CD4-positive, alpha-beta T cell treated with Interleukin-12 subunit alpha and Interleukin-12 subunit beta, for 1 hour (primary cell): ENCODE measurements around the gene PRXL2C.
"Not testable (repeated sequence)": the region's sequence is repeated elsewhere in the genome, so short reads cannot be mapped to it uniquely, and the experiment has no call there.

Source experiments
- DNase-seq: peaks from one replicate; pipeline ENCODE4 v3.0.0-alpha.2; 2020

The PRXL2C gene, protein sequence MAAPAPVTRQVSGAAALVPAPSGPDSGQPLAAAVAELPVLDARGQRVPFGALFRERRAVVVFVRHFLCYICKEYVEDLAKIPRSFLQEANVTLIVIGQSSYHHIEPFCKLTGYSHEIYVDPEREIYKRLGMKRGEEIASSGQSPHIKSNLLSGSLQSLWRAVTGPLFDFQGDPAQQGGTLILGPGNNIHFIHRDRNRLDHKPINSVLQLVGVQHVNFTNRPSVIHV

DNA sequence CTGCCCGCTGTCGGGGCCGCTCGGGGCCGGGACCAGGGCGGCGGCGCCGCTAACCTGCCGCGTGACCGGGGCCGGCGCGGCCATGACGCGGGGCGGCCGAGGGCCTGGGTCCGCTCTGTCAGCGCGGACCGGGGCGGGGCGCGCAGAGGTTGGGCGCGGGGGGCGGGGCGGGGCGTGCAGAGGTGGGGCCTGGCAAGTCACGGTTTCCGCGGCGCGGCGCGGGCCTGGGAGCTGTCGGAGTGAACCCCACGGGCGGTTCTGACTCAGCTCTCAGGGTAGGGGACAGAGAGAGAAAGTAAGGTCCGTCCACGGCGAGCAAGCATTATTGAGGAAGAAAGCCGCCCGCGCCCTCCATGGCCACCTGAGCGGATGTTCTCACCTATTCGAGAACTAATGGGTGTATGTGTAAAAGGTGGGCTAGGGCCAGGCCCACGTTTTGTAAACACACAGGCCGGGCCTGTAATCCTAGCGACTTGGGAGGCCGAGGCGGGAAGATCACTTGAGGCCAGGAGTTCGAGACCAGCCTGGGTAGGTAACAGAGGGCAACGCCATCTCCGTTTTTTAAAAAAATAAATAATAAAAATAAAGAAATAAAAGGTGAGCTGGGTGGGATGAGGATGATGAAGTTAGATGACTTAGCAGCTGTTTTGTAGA is at the start of gene PRXL2C:
PRXL2C (minus strand) TSS at position 120 of the 654 bp plus-strand sequence; CDS start at position 84, 36 bp downstream.
- peak; percentile 85 for DNase-seq

DNA sequence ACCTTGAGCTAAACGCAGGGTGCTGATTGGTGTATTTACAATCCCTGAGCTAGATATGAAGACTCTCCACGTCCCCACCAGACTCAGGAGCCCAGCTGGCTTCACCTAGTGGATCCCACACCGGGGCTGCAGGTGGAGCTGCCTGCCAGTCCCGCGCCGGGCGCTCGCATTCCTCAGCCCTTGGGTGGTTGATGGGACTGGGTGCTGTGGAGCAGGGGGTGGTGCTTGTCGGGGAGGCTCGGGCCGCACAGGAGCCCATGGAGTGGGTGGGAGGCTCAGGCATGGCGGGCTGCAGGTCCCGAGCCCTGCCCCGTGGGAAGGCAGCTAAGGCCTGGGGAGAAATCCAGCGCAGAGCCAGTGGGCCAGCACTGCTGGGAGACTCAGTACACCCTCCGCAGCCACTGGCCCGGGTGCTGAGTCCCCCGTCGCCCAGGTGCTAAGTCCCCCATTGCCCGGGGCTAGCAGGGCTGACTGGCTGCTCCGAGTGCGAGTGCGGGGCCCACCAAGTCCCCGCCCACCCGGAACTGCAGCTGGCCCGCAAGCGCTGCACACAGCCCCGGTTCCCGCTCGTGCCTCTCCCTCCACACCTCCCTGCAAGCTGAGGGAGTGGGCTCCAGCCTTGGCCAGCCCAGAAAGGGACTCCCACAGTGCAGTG is 45.7 kb upstream of the PRXL2C start:
- not testable (repeated sequence) for DNase-seq

DNA sequence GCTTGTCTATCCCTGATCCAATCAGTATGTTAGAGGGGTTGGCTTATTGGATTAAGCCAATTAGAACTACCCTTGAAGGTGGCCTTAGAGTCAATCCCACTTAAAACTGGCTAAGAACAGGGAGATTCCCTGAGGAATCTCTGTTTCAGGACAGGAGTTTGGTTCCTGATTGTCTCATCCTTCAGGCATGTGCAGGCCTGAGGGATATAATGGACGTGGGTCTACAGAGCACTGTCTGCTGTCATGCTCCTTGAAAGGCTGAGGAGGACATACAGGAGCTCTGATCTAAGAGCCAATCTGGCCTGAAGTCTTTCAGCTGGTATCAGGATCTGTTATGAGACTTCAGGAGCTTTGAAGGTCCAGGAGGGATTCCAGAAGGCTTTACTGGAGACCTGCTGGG is 36.2 kb upstream of the PRXL2C start:
- DNase-seq, result no peak

DNA sequence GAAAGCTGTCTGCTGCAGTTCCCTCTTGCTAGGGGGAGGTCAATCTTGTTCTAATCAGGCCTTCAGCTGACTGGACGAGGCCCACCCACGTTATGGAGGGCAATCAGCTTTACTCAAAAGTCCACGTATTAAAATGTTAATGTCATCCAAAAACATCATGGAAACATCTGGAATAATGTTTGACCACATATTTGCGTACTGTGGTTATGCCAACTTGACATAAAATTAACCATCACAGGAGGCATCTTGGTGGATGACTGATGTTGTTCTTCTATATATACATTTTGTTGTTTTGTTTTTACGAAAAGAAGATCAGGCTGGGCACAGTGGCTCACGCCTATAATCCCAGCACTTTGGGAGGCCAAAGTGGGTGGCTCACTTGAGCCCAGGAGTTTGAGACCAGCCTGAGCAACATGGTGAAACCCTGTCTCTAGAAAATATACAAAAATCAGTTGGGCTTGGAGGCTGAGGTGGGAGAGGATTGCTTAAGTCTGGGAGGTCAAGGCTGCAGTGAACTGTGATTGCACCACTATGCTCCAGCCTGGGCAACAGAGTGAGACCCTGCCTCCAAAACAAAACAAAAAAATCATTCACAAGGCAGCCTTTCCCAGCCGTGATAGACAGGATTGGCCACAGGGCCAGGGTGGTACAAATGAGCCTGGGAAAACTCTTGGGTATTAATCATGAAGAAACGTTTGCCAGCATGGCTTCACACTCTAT is 33.8 kb upstream of the PRXL2C start:
- DNase-seq, result no peak

DNA sequence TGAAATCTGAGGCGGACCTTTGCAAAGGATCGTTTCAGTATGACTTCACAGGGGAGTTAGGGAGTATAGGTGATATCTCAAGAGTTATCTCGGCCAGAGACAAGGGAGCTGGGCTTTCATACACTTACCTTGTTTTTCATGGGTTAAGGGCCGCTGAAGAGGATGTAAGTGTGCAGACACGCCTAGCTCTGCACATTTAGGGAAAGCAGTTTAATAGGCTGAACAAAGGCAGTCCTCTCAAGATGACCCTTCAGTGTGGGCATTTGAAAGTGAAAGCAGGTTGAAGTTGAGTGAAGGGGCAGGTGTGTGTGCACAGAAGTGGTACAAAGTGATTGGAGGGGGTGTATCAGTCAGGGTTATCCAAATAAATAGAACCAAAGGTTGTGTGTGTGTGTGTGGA is 33.1 kb upstream of the PRXL2C start:
- DNase-seq, result no peak

DNA sequence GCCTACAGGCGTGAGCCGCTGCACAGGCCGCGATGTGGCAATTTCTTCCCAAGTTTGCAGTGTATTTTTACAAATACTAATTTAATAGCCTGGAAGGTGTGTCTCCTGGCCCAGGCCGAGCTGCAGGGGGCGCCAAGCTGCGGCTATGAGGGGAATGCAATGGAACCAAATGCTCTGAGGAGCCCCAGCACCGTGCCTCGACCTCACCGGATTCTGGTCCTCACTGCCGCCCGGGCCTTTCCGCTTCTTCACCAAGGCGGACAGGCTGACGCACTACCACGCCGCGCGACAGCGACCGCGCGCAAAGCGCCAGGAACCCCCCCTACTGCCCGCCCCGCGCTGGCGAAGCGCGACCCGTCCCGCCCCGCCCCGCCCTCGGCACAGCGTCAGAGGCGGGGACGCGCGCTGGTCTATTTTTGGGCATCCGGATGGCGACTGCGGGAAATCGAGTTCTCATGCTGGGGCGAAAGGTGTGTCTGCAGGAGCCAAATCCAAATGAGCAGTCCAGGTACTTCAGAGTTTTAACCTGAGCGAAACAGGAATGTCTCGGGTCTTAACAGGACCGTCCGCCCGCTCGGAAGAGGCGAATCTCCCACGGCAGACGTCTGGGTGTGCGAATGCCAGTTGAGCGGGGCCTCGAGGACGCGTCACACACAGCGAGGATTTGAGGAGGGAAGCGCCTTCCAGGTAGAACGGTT is 31.7 kb upstream of the PRXL2C start:
- DNase-seq, result peak; percentile 82

DNA sequence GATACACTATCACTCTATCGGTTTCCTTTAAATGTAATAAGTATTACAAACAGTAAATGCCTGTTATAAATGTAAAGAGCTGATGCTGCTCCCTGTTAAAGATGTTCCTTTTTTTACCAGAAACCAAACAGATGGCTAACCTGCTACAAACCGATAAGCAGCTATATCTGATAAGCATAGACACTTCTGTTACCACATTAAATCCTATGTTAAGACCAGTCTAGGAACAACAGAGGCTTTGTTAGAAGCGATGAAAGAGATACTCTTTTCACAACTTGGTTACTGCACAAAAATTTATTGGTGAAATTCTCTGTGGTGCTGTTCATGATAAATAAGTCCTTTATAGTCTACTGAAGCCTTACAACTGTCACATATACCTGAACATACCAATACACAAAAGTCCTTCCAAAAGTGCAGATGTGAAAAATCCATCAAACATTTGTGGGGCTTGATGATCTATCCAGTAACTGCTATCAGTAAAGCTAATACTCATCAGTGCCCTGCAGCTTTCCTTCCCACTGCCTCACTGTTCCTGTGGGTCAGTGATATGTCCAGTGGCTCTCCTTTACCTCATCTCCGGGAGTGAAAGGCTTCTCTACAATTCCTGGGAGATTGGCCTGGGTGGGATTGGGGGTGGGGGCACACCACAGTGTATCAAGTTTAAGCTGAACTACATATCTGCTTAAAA is 25.8 kb upstream of the PRXL2C start:
- DNase-seq, result no peak

DNA sequence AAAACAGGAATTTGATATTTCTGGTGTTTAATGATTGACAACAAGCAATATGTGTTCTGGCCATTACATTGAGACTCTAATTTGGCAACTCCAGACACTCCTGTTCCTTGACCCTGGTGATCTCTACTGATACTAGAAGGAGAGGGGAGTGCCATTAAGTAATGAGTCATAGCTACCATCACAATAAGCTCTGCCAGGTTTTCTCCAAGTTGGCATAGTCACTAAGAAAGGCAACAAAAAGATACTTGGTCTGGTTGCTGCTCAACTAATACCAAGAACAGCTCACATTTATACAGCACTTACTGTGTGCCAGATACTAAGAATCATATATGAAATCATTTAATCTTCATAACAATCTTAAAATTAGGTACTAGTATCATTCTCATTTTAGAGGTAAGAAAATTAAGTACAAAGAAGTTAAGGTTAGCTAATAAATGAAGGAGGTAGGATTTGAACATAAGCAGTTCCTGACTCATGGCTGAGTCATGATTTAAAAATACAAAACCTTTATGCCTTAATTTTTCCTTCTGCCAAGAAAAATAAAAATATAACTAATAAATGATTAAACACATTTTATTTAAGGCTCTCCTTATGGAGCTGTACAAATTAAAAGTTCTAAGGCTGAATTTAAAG is 19.9 kb upstream of the PRXL2C start:
- DNase-seq, result no peak

DNA sequence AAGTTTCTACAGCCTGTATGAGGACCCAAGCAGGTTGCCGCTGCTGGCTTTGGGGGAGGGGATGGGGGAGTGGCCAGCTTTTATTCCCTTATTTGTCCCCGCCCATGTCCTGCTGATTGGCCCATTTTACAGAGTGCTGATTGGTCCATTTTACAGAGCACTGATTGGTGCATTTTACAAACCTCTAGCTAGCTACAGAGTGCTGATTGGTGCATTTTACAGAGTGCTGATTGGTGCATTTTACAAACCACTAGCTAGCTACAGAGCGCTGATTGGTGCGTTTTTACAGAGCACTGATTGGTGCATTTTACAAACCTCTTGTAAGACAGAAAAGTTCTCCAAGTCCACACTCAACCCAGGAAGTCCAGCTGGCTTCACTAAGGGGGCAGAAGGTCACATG is 18.7 kb upstream of the PRXL2C start:
- not testable (repeated sequence) for DNase-seq

DNA sequence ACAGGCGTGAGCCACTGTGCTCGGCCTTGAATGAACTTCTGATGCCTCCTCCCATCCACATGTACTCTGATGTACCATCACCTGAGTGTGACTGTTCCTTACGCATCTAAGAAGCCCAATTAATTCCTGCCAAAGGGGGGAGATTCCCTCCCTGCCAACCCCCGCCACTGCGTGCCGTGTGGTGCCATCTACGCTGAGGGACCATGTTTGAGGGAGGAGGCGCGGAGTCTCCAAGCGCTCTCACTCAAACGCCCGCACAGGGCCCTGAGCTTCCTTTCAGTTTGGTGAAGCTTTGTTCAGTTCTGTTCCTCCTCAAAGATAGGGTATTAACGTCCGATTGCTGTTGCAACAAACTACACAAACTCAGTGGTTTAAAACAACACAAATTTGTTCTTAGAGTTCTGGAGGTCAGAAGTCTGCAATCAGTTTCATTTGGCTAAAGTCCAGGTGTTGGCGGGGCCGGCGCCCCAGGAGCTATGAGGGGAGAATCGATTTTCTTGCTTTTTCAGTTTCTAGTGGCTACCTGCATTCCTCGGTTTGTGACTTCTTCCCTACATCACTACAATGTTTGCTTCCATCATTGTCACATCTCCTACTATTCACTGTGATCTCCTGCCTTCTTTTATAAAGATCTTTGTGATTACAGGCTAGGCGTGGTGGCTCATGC is 13.9 kb upstream of the PRXL2C start:
- no peak for DNase-seq

DNA sequence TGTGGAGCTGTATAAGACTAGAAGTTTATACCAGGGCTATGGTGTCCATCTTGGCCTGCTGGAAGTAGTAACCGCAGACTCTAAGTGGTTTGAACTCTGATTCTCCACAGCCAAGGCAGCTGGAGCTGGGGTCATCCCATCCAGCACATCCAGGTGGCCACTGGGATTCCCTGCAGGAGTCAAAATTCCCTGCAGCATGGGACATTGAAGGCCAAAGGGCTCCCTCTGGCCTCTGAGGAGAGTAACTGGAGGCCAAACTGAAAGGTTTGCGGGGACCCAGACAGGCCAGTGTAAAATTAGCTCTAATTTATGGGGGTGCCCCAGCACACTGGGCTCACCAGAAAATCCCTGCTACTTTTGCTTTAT is 12.2 kb upstream of the PRXL2C start:
- DNase-seq, result no peak

DNA sequence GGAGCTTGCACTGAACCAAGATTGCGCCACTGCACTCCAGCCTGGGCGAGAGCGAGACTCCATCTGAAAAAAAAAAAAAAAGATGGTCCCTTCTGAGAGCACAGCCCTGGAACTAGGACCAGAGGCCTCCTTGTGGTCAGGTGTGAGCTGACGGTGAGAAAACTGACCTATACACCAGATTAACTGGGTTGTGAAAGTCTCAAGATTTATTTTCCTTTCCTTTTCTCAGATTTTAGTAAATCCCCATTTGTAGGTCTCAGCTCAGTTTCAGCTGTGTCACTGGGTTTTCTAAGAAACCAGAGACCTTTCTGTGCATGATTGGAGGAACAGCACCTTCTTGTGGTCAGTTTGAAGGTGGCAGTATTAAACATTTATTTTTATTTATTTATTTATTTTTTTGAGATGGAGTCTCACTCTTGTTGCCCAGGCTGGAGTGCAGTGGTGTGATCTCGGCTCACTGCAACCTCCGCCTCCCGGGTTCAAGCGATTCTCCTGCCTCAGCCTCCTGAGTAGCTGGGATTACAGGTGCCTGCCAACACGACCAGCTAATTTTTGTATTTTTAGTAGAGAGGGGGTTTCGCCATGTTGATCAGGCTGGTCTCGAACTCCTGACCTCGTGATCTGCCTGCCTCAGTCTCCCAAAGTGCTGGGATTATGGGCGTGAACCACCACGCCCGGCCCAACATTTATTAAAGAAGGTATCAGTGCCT is 11.7 kb upstream of the PRXL2C start:
- DNase-seq, result peak; percentile 55

DNA sequence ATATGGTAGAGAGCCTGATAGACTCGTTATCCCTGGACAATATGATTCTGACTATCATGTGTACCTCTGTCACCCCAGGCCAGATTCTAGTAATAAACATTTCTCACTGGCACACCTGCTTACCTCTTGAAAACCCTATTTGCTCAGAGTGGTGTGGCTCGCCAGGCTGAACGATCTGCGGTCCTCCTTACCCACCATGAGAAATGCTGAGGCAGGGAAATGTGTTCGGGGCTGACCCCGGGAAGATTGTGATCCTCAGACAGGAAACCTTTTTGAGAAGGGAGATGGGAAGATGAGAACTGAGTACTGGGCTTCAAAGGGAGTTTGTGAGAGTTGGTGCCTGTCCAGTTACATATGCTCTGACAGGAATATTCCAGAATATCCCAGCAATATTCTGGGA is 10.7 kb upstream of the PRXL2C start:
- DNase-seq, result no peak

DNA sequence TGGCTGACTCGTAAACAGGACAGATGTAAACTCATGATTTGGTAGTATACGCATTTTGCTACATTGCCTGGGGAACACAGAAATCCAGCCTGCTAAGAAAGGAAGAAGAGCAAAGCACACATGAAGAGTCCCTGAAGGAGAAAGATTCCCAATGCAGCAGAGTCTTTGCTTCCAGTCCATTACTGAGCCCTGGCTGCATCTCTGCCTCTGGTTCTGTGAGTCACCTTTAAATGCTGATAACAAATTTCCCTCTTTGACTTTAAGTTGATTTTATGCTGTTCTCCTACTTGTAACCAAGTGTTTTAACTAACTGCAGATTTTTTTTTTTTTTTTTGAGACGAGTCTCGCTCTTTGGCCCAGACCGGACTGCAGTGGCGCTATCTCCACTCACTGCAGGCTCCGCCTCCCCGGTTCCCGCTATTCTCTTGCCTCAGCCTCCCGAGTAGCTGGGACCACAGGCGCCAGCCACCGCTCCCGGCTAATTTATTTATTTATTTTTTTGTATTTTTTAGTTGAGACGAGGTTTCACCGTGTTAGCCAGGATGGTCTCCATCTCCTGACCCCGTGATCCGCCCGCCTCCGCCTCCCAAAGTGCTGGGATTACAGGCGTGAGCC is 8.5 kb upstream of the PRXL2C start:
- no peak for DNase-seq

DNA sequence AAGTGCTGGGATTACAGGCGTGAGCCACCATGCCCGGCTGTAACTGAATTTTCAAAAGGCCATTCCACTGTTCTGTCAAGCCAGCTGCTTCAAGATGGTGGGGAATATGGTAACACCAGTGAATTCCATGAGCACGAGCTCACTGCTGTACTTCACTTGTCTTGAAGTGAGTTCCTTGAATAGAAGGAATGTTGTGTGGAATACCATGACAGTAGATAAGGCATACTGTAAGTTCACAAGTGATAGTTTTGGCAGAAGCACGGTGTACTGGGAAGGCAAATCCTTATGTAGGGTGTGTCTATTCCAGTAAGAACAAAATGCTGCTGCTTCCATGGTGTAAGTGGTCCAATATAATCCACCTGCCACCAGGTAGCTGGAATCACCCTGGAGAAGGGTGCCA is 6.6 kb upstream of the PRXL2C start:
- no peak for DNase-seq

DNA sequence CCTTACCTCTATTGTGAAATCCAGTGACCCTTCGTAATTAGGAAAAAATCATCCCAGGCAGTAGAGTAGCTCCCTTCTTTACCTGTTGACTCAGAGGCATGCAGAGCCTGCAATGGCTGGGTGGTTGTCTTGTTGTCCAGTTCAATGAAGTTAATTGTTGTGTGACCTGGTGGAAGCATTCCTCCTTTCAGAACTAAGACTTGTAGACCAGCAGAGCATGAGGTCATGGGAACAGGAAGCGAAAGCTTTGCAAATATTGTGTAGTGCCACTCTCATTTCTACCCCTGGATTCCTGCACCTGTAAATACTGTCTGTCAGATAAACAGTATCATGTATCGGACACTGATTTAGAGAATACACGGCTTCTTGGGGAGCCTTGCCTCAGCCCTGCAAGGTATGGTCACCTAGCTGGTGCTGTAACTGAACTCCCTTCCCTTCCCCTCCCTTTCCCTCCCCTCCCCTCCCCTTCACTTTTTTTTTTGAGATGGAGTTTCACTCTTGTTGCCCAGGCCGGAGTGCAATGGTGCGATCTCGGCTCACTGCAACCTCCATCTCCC is 5.7 kb upstream of the PRXL2C start:
- DNase-seq, result no peak

DNA sequence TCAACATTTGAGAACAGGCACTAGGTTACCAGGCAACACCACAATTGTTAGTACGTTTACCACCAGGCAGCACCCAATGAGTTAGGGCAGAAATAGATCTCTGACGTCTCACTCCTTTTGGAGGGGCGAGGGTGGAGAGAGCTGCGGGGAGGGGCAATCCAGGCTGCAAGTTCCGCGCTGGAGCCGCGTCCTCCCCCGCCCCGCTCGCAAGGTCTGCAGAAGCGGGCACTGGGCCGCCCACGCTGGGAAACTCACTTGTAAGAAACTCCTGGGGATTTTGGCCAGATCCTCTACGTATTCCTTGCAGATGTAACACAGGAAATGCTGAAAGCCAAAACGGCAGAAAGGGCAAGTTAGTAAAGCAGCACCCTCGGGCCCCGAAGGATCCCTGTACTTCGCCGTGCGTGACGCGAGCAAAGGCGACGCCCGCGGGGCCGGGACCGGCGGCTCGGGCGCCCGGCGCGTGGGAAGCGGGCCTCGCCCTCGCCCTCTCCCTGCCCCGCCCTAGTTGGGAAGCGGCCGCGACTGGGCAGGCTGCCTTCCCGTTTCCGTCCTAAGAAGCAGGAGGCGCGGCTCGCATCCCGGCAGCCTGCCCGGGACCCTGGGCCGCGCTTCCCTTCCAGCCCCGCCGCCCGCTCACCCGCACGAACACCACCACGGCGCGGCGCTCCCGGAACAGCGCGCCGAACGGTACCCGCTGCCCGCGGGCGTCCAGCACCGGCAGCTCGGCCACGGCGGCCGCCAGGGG is 493 bp downstream of the PRXL2C start:
- DNase-seq, result peak; percentile 87

DNA sequence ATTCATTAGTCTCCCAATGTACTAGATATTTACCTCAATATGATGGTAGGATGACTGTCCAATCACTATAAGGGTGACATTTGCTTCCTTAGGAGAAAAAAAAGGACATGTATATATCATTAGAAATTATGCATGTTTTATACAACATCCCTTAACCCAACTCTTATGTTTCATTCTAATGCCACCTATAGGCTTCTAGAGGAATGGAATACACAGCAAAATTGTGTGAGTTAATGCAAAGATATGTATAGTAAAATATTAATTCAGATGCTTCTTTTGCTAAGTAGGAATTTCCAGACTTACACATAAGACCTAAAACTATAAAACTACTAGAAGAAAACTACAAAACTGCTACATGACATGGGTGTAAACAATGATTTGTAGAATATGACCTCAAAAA is 3.5 kb downstream of the PRXL2C start:
- DNase-seq, result peak; percentile 33
